ES-I3 (cell line): ENCODE data around the gene CDC14B.

ENCODE experiments used
- H3K36me3 ChIP-seq: 2 replicates; pipeline ENCODE4 v1.6.1; 2013; ENCODE audit warnings: mild to moderate bottlenecking, low read length, control low read depth, moderate library complexity; ENCODE audit not compliant: insufficient read depth
- H3K4me1 ChIP-seq: 2 replicates; pipeline ENCODE4 v1.6.1; 2013; ENCODE audit warnings: mild to moderate bottlenecking, control low read depth, low read length; ENCODE audit not compliant: insufficient read depth
- H3K9ac ChIP-seq: 2 replicates; pipeline ENCODE4 v1.6.1; 2013; ENCODE audit warnings: low read depth, mild to moderate bottlenecking, low read length, moderate library complexity
- H3K9me3 ChIP-seq: 2 replicates; pipeline ENCODE4 v1.6.1; 2013; ENCODE audit warnings: mild to moderate bottlenecking, low read length, moderate library complexity; ENCODE audit not compliant: control insufficient read depth, insufficient read depth

Gene CDC14B

GRCh38 chr9:96491880-96492525 is 127.6 kb downstream of the CDC14B start:
- Histone ChIP-seq H3K36me3 (peaks cover 17% of the 10 kb centered on the region), H3K4me1 (peaks cover 5% of the 10 kb centered on the region; the same call in 1 of the 2 replicates), H3K9ac (no peak overlapping the region), H3K9me3 (no peaks in the 10 kb centered on the region)

GRCh38 chr9:96491079-96491879 is 128.4 kb downstream of the CDC14B start:
- no peak overlapping the region for H3K9ac ChIP-seq
- no peaks in the 10 kb centered on the region for H3K9me3 ChIP-seq
- peaks cover 23% of the 10 kb centered on the region for H3K36me3 ChIP-seq
- peaks cover 5% of the 10 kb centered on the region; the same call in 1 of the 2 replicates for H3K4me1 ChIP-seq

GRCh38 chr9:96490534-96491078 is 129.0 kb downstream of the CDC14B start:
- no peak overlapping the region for H3K9ac ChIP-seq
- peaks cover 23% of the 10 kb centered on the region for H3K36me3 ChIP-seq
- no peaks in the 10 kb centered on the region for H3K9me3 ChIP-seq
- H3K4me1 ChIP-seq = peaks cover 5% of the 10 kb centered on the region; the same call in 1 of the 2 replicates

GRCh38 chr9:96489482-96489979 is 130.1 kb downstream of the CDC14B start:
- Histone ChIP-seq H3K9me3 (no peaks in the 10 kb centered on the region), H3K36me3 (peaks cover 23% of the 10 kb centered on the region), H3K4me1 (peaks cover 5% of the 10 kb centered on the region; the same call in 1 of the 2 replicates), H3K9ac (no peak overlapping the region)

- no peak overlapping the region for H3K9ac ChIP-seq
- H3K4me1 ChIP-seq = no peaks in the 10 kb centered on the region
- H3K9me3 ChIP-seq = no peaks in the 10 kb centered on the region
- peaks cover 23% of the 10 kb centered on the region for H3K36me3 ChIP-seq
Observed at GRCh38 chr9:96487949-96488348, 131.7 kb downstream of the CDC14B start.

GRCh38 chr9:96487029-96487396 is 132.6 kb downstream of the CDC14B start:
- peaks cover 23% of the 10 kb centered on the region for H3K36me3 ChIP-seq
- H3K9ac ChIP-seq = no peak overlapping the region
- no peaks in the 10 kb centered on the region for H3K9me3 ChIP-seq
- H3K4me1 ChIP-seq = no peaks in the 10 kb centered on the region

- H3K36me3 ChIP-seq = peaks cover 23% of the 10 kb centered on the region
- H3K9ac ChIP-seq = no peak overlapping the region
- no peaks in the 10 kb centered on the region for H3K9me3 ChIP-seq
- no peaks in the 10 kb centered on the region for H3K4me1 ChIP-seq
Observed at GRCh38 chr9:96486386-96487028, 133.1 kb downstream of the CDC14B start.

GRCh38 chr9:96485280-96485679 is 134.4 kb downstream of the CDC14B start:
- H3K36me3 ChIP-seq = peaks cover 13% of the 10 kb centered on the region

GRCh38 chr9:96484521-96484931 is 135.1 kb downstream of the CDC14B start:
- Histone ChIP-seq H3K4me1 (no peaks in the 10 kb centered on the region), H3K9me3 (no peaks in the 10 kb centered on the region), H3K9ac (no peak overlapping the region), H3K36me3 (peaks cover 12% of the 10 kb centered on the region)

More at GRCh38 chr9:96485280-96485679, 134.4 kb downstream of the CDC14B start:
- Histone ChIP-seq H3K9ac (no peak overlapping the region), H3K4me1 (no peaks in the 10 kb centered on the region), H3K9me3 (no peaks in the 10 kb centered on the region)

GRCh38 chr9:96483733-96484390 is 135.8 kb downstream of the CDC14B start:
- no peaks in the 10 kb centered on the region for H3K4me1 ChIP-seq
- H3K9ac ChIP-seq = no peak overlapping the region
- H3K36me3 ChIP-seq = peaks cover 12% of the 10 kb centered on the region
- H3K9me3 ChIP-seq = no peaks in the 10 kb centered on the region

GRCh38 chr9:96483197-96483596 is 136.4 kb downstream of the CDC14B start:
- Histone ChIP-seq H3K9me3 (no peaks in the 10 kb centered on the region), H3K36me3 (peaks cover 7% of the 10 kb centered on the region; the same call in 1 of the 2 replicates), H3K9ac (no peak overlapping the region), H3K4me1 (no peaks in the 10 kb centered on the region)

GRCh38 chr9:96482476-96482875 is 137.2 kb downstream of the CDC14B start:
- Histone ChIP-seq H3K4me1 (no peaks in the 10 kb centered on the region), H3K9me3 (no peaks in the 10 kb centered on the region), H3K36me3 (peaks cover 5% of the 10 kb centered on the region; the same call in 1 of the 2 replicates), H3K9ac (no peak overlapping the region)

GRCh38 chr9:96480736-96481135 is 138.9 kb downstream of the CDC14B start:
- H3K4me1 ChIP-seq = no peaks in the 10 kb centered on the region
- no peaks in the 10 kb centered on the region for H3K36me3 ChIP-seq
- H3K9ac ChIP-seq = no peak overlapping the region
- no peaks in the 10 kb centered on the region for H3K9me3 ChIP-seq
